Measurements from ENCODE around the gene LEKR1. TPM values are rescaled to one million over a fixed set of nuclear protein-coding genes. Genes with fewer than 3 reads are reported as not detected.

Gene LEKR1
- total RNA-seq, 1 donor from 2014 or later = 0.52 TPM

- no peaks in the 10 kb centered on the region for H3K27me3 ChIP-seq (ENCODE audit: control insufficient read depth in 3 of 3, insufficient read depth in 3 of 3, low read length in 3 of 3)
- no peaks in the 10 kb centered on the region for H3K36me3 ChIP-seq (ENCODE audit: control insufficient read depth in 3 of 3, insufficient read depth in 3 of 3, low read length in 3 of 3)
- peak overlapping the region; percentile 94 to 97 (median 96) for H3K9ac ChIP-seq (ENCODE audit: low read depth in 1 of 3, low read length in 3 of 3)
- peak overlapping the region; percentile 99 for H3K27ac ChIP-seq (ENCODE audit: low read depth, low read length)
- no peaks in the 10 kb centered on the region for H3K9me3 ChIP-seq (ENCODE audit: control insufficient read depth in 3 of 3, low read length in 3 of 3)
- H3K4me3 ChIP-seq (ENCODE audit: low read length in 3 of 3) = peak overlapping the region; percentile 76 to 82 (median 81)
- H3K4me1 ChIP-seq (ENCODE audit: control insufficient read depth in 3 of 3, insufficient read depth in 3 of 3, low read length in 3 of 3) = peaks cover 38 to 39% (median 38%) of the 10 kb centered on the region in 3 donors
Observed at GRCh38 chr3:157088601-157089454, 262.7 kb downstream of the LEKR1 start.

DNA sequence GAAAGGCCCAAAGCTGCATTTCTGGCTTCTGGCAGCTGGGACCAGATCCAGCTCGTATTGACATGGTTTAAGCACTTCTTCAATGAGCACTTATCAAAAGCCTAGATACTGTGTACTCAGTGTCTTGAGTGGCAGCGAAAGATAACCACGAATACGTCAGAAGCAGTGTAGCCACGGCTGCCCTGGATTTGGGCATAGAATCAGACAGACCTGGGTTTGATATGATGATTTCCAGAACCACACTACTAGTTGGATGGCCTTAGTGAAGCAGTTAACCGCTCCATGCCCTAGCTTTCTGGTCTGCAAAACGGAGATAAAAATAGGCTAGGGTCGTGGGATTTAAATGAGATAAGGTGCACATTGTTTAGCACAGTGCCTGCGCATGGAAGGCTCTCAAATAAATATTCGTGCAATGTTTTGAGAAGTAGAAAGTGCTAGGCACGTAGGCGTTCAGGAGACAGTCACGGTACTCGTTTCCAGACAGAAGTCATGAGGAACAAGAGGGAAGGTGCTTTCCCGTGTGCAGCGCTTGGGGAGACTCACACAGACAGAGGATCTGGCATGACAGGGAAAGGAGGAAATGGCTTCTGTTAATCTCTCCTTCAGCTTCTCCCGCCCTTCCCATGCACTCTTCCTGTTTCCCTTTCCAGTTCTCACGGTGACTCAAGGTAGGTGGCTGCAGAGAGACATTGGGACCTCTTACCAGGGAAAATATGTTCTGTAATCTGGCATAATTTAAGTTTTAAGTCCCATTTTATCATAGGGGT, 263.5 kb downstream of the LEKR1 start:
- Histone ChIP-seq H3K27me3 (ENCODE audit: control insufficient read depth in 3 of 3, insufficient read depth in 3 of 3, low read length in 3 of 3) (no peaks in the 10 kb centered on the region), H3K27ac (ENCODE audit: low read depth, low read length) (peak overlapping the region; percentile 99), H3K9me3 (ENCODE audit: control insufficient read depth in 3 of 3, low read length in 3 of 3) (no peaks in the 10 kb centered on the region), H3K4me3 (ENCODE audit: low read length in 3 of 3) (peak overlapping the region; percentile 74 to 82 (median 76)), H3K9ac (ENCODE audit: low read depth in 1 of 3, low read length in 3 of 3) (peak overlapping the region; percentile 58 to 97 (median 81)), H3K4me1 (ENCODE audit: control insufficient read depth in 3 of 3, insufficient read depth in 3 of 3, low read length in 3 of 3) (peaks cover 36 to 39% (median 38%) of the 10 kb centered on the region in 3 donors), H3K36me3 (ENCODE audit: control insufficient read depth in 3 of 3, insufficient read depth in 3 of 3, low read length in 3 of 3) (no peaks in the 10 kb centered on the region)

- H3K4me1 ChIP-seq (ENCODE audit: control insufficient read depth in 3 of 3, insufficient read depth in 3 of 3, low read length in 3 of 3) = peaks cover 24 to 34% (median 28%) of the 10 kb centered on the region in 3 donors
- H3K27ac ChIP-seq (ENCODE audit: low read depth, low read length) = no peak overlapping the region
- H3K9ac ChIP-seq (ENCODE audit: low read depth in 1 of 3, low read length in 3 of 3) = no peak overlapping the region
- no peak overlapping the region for H3K4me3 ChIP-seq (ENCODE audit: low read length in 3 of 3)
- H3K27me3 ChIP-seq (ENCODE audit: control insufficient read depth in 3 of 3, insufficient read depth in 3 of 3, low read length in 3 of 3) = no peaks in the 10 kb centered on the region
- H3K36me3 ChIP-seq (ENCODE audit: control insufficient read depth in 3 of 3, insufficient read depth in 3 of 3, low read length in 3 of 3) = no peaks in the 10 kb centered on the region
- H3K9me3 ChIP-seq (ENCODE audit: control insufficient read depth in 3 of 3, low read length in 3 of 3) = no peaks in the 10 kb centered on the region
Observed at GRCh38 chr3:157091083-157091833, 265.1 kb downstream of the LEKR1 start.

DNA sequence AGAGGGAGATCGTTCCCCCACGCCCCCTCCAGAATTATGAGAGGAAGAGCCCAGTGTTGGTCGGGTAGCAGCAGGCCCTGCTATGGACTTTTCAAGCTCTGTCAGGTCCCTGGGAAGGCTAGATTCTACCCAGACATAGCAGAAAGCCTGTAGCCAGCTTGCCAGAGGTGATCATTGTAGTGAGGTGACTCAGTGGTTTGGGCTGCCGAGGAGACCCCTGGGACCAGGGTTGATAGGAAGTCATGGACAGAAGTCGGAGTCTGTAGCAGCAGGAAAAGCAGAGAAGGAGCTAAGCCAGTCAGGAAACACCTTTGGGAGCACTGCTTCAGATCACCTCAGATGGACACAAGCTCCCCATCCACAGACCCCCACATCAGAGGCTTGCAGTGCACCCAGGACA, 266.1 kb downstream of the LEKR1 start:
- Histone ChIP-seq H3K9me3 (ENCODE audit: control insufficient read depth in 3 of 3, low read length in 3 of 3) (no peaks in the 10 kb centered on the region), H3K27ac (ENCODE audit: low read depth, low read length) (no peak overlapping the region), H3K27me3 (ENCODE audit: control insufficient read depth in 3 of 3, insufficient read depth in 3 of 3, low read length in 3 of 3) (no peaks in the 10 kb centered on the region), H3K36me3 (ENCODE audit: control insufficient read depth in 3 of 3, insufficient read depth in 3 of 3, low read length in 3 of 3) (no peaks in the 10 kb centered on the region), H3K9ac (ENCODE audit: low read depth in 1 of 3, low read length in 3 of 3) (no peak overlapping the region), H3K4me3 (ENCODE audit: low read length in 3 of 3) (no peak overlapping the region), H3K4me1 (ENCODE audit: control insufficient read depth in 3 of 3, insufficient read depth in 3 of 3, low read length in 3 of 3) (peaks cover 18 to 28% (median 21%) of the 10 kb centered on the region in 3 donors)

GRCh38 chr3:157093096-157093495, 266.9 kb downstream of the LEKR1 start:
- Histone ChIP-seq H3K27ac (ENCODE audit: low read depth, low read length) (no peak overlapping the region), H3K4me3 (ENCODE audit: low read length in 3 of 3) (no peak overlapping the region), H3K4me1 (ENCODE audit: control insufficient read depth in 3 of 3, insufficient read depth in 3 of 3, low read length in 3 of 3) (peaks cover 9 to 20% (median 12%) of the 10 kb centered on the region in 3 donors)

GRCh38 chr3:157094301-157094700, 268.1 kb downstream of the LEKR1 start:
- Histone ChIP-seq H3K4me1 (ENCODE audit: control insufficient read depth in 3 of 3, insufficient read depth in 3 of 3, low read length in 3 of 3) (peaks cover 7 to 15% (median 7%) of the 10 kb centered on the region in 3 donors), H3K27me3 (ENCODE audit: control insufficient read depth in 3 of 3, insufficient read depth in 3 of 3, low read length in 3 of 3) (no peaks in the 10 kb centered on the region), H3K4me3 (ENCODE audit: low read length in 3 of 3) (no peak overlapping the region), H3K9ac (ENCODE audit: low read depth in 1 of 3, low read length in 3 of 3) (no peak overlapping the region), H3K27ac (ENCODE audit: low read depth, low read length) (no peak overlapping the region), H3K36me3 (ENCODE audit: control insufficient read depth in 3 of 3, insufficient read depth in 3 of 3, low read length in 3 of 3) (no peaks in the 10 kb centered on the region), H3K9me3 (ENCODE audit: control insufficient read depth in 3 of 3, low read length in 3 of 3) (no peaks in the 10 kb centered on the region)

More at GRCh38 chr3:157093096-157093495, 266.9 kb downstream of the LEKR1 start:
- Histone ChIP-seq H3K36me3 (ENCODE audit: control insufficient read depth in 3 of 3, insufficient read depth in 3 of 3, low read length in 3 of 3) (no peaks in the 10 kb centered on the region), H3K27me3 (ENCODE audit: control insufficient read depth in 3 of 3, insufficient read depth in 3 of 3, low read length in 3 of 3) (no peaks in the 10 kb centered on the region), H3K9me3 (ENCODE audit: control insufficient read depth in 3 of 3, low read length in 3 of 3) (no peaks in the 10 kb centered on the region), H3K9ac (ENCODE audit: low read depth in 1 of 3, low read length in 3 of 3) (no peak overlapping the region)

DNA sequence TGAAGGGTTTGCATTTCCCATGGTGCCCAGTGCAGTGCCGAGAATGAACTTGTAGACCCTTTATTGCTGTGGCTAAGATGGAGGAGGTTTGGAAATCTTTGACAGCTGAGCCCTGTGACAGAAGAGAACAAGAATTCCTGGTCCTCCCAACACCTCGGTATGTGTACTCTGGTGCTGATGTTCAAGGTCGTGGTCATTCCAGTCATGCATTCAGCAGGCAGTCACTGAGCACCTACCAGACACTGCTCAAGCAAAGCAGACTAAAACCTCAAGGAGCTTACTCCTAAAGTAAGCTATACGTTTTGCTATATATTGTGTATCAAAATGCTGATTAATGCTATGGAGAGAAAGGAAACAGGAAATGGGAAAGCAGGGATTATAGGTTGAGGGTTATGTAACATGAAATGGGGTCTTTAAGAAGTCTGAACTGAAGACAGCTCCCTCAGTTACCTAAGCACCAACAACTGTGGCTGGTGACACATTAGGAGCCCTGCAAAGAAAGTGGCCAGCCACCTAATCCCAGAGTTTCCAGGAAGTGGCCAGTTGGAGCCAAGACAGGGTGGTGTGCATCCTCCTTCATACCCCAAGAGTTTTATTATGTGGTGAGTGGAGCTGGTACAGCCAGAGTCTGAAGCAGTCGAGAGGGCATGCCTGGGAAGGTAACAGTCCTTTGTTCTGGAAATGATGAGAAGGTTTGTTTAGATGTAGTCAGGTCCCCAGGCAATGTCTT, 268.8 kb downstream of the LEKR1 start:
- Histone ChIP-seq H3K36me3 (ENCODE audit: control insufficient read depth in 3 of 3, insufficient read depth in 3 of 3, low read length in 3 of 3) (no peaks in the 10 kb centered on the region), H3K27ac (ENCODE audit: low read depth, low read length) (no peak overlapping the region), H3K4me1 (ENCODE audit: control insufficient read depth in 3 of 3, insufficient read depth in 3 of 3, low read length in 3 of 3) (peaks cover 1 to 13% (median 7%) of the 10 kb centered on the region in 3 donors), H3K9me3 (ENCODE audit: control insufficient read depth in 3 of 3, low read length in 3 of 3) (no peaks in the 10 kb centered on the region), H3K4me3 (ENCODE audit: low read length in 3 of 3) (no peak overlapping the region), H3K27me3 (ENCODE audit: control insufficient read depth in 3 of 3, insufficient read depth in 3 of 3, low read length in 3 of 3) (no peaks in the 10 kb centered on the region), H3K9ac (ENCODE audit: low read depth in 1 of 3, low read length in 3 of 3) (no peak overlapping the region)

Data from skeletal muscle tissue (tissue), 4 donors.